ENCODE measurements around the gene GRIK3.

Gene GRIK3

DNA sequence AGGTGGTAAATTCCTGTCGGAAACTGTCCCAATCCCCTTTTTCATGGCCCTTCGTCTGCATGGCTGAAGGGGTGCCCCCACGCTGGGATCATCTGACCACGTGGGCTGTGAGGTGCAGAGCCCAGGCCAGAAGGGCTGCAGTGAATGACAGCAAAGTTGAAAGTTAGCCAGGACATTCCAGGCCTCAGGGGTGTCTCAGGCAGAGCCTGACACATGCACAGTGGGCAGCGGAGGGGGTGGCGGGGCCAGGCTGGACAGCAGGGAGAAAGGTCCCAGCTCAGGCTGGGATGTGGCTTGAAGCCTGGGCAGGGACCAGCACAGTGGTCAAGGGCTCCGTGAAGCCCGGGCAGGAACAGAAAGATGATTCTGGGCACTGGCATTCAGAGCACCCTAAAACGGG lies 49.6 kb downstream of the GRIK3 start:
- DNase-seq (ENCODE audit: low read depth, low spot score) = no peak
- H3K27ac ChIP-seq = no peak overlapping the region

DNA sequence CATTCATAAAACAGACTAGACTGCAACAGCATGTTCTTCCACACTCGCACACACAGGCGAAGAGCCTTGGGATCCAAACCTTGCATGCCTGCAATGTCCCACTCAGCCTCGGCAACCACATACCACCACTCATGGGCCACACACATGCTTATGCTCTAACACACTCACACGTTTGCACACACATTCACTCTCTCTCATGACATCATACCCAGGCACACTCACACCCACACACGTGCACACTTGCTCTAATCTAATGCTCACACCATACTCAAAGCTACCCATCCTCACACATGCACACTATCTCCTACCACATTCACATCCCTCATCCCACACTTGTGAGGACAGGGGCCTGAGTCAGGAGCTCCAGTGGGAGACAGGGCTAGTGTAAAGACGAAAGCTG lies 50.3 kb downstream of the GRIK3 start:
- DNase-seq (ENCODE audit: low read depth, low spot score) = no peak
- no peak overlapping the region for H3K27ac ChIP-seq

DNA sequence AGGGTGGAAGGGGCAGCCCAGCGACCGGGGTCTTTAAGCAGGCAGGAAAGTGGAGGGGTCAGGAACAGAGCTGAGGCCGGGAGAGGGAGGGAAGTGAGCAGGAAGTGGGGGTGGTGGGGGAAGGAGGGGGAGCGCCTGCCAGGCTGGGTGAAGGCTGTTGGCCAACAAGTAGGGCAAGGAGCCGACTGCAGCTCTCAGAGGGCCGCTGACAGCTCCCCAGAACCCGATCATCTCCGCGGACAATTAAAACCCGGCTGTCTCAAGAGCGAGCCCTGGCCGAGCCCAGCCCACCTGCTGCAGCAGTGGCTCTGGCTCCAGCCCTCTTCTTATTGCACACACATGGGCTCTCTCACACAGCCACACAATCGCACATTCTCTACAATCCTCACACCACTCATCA lies 51.6 kb downstream of the GRIK3 start:
- no peak overlapping the region for H3K27ac ChIP-seq
- DNase-seq (ENCODE audit: low read depth, low spot score) = no peak

DNA sequence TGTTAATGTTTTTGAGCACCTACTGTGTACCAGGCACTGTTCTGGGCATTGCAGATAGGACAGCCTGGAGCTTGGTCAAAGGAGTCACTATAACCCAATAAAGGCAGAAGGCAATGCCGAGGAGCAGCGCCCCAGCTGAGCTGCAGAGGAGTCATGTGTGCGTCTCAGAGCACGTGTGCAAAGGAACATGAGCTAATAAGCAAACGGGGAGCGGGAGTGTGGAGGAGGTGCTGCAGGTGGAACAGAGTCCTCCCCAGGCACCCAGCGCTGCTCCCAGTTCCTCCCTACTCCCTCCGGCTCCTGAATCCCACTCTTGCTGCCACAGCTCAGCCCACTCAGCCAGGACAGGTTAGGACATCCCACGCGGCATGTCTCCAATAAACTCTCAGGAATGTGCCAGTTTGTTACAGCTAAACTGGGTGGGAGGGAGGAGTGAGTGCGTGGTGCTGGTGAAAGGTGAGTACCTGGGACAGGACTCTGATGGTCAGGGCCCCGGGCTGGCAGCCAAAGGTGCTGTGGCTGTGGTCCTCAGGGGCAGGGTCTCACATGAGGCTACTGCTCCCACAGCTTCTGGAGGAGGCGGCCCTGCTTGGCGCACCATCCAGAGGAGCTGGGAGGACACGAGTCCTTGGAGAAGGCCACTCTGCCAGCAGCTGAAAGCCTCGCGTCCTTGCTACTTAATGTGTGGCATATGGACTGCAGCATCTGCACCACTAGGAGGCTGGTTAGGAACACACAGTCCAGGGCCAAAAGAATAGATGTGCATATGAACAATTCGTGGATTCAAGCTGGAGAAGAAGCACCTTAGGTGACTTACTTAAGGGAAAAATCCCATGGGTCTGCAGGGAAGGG lies 52.3 kb downstream of the GRIK3 start:
- no peak overlapping the region for H3K27ac ChIP-seq
- DNase-seq (ENCODE audit: low read depth, low spot score) = no peak

DNA sequence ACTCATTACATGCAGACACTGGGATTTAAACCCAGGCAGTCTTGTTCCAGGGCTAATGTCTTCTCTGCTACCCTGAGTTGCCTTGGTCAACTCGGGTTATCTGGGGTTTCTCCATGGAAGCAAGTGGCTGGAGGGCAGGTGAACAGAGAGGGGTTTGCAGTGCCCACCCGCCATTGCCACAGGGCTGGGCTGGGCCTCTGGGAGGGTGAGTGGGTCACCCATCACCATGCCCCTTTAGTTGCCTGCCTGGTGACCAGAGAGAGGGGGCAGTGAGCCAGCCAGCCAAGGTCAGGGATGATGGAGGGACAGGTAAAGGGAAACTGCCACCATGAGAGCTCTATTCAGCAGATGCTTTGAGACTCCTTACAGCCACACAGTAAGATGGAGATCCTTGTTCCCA lies 53.2 kb downstream of the GRIK3 start:
- no peak for DNase-seq (ENCODE audit: low read depth, low spot score)
- no peak overlapping the region for H3K27ac ChIP-seq

DNA sequence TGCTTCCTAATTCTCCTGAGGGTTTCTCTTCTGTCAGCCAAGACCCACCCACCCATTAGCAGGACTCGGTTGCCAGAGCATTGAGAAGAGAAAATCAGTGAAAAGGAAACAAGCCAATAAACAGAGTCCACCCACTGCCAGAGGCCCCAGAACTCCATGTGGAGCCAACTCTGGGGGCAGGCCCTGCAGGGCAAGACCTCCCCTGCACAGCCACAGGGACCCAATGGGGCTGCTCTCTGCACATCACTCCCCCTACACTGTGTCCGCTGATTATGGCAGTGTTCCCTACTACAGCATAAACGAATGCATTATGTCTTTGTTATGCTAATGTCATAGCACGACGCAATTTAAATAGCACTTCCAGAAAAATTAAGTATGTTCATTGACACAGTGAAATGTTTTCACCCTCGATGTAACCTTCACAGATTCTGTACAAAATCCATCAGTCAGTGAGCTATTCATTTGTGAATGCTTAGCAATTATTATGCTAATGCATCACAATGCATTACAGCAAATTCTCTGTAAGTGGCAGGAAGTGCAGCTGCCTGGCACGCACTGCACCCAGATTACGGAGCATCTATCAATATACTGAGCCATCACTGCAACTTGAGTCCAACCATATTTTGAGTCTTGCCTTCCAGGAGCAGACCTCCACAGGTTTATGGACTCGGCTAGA lies 56.4 kb downstream of the GRIK3 start:
- no peak for DNase-seq (ENCODE audit: low read depth, low spot score)
- H3K27ac ChIP-seq = no peak overlapping the region

DNA sequence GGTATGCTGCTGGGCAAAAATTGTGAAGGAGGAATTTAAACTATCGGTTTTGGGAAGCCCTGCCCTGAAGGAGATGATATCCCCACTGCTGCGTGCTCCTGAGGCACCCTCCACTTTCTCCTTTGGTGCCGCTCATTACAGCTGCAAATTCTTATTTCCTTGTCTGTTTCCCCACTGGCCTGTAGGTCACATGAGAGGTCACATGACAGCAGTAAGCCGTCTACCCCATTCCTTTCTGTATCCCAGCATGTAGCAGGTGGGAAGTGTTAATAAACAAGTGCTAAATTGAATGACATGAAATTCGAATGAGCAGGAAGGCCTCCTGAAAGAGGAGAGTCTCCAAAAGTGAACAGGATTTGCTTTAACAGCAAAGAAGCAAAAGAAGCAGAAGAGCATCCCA lies 58.7 kb downstream of the GRIK3 start:
- no peak overlapping the region for H3K27ac ChIP-seq
- DNase-seq (ENCODE audit: low read depth, low spot score) = no peak

DNA sequence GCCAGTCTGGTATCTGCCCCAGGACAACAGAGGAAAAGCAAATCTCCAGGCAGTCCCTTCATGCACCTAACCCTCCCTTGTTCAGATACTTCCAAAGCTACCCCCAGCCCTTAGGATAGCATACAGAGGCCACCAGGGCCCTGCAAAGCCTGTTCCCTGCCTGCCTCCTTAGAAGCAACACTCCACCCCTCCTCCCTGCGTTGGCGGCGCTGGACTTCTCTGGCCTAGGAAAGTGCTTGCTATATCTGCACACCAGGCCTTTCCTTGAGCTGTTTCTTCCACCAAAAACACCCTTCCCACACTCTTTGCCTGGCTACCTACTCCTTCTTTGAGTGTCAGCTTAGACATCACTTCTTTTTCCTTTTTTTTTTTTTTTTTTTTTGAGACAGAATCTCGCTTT lies 61.3 kb downstream of the GRIK3 start:
- DNase-seq (ENCODE audit: low read depth, low spot score) = no peak
- no peak overlapping the region for H3K27ac ChIP-seq

DNA sequence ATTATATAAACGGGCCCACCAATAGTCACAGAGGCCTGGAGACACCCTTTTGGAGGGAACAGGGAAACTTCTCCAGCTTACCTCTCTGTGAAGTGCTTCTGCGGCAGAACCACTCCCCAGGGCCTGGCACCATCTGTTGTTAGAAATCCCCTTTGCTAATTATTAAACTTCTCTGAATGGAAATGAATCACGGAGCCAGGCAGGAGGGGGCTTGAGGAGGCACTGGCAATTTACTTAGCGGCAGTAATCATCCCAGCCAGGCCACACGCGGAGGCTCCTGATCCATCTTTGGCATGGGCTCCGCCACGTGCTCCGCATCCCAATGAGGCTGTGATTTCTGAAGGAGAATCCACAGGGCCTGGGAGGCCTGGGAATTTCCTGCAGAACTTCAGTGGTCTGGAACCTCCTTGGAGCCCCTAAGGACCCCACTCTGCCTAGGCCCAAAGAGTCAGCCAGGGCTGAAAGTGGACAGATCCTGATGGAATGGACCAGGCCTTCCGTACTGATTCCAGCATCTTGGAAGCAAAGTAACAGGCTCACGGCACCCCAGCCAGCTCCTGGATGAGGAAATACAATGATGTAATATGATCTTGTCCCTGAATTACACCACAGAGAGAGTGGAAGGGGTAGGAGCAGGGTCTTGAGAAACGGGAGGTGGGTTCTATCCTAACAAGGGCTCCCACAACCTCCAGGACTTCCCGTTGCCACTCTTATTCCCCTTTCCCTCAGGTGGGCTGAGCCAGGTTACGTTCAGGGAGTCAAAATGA lies 62.3 kb downstream of the GRIK3 start:
- H3K27ac ChIP-seq = no peak overlapping the region
- no peak for DNase-seq (ENCODE audit: low read depth, low spot score)

DNA sequence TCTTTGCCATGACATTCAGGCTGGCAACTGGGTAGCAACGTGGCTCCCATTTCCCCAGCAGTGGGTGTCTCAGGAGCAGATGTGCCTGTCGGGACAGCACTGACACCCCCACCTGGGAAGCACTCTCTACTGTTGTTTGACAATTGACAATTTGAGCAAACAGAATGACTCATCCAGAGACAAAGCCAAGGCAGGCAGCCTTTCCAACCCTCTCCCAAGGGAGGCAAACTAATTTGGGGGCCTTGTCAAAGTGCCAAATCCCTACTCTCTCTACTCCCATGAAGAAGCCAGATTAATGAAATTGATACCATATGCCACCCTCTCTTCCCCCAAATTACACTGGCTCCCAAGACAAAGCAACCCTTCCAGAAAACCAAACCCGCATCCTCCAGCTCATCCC lies 65.6 kb downstream of the GRIK3 start:
- no peak overlapping the region for H3K27ac ChIP-seq
- DNase-seq (ENCODE audit: low read depth, low spot score) = no peak

DNA sequence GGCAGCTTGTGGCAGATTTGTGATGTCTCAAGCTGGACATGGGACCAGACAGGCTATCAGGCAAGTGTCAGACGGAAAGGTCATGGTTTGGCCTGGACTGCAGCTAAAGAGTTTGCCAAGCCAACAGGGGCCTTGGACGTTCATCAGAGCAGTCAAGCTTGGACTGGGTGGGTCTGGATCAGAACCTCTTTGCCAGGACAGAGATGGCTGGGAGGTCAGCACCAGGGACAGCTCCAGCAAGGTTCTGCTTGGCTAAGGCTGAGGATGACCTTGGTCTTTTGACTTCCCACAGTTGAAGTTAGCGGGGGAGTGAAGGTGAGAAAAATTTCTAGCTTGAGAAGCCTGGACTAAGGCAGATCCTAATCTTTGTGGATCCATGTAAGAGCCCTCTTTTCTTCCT lies 68.1 kb downstream of the GRIK3 start:
- H3K27ac ChIP-seq = no peak overlapping the region
- DNase-seq (ENCODE audit: low read depth, low spot score) = no peak

DNA sequence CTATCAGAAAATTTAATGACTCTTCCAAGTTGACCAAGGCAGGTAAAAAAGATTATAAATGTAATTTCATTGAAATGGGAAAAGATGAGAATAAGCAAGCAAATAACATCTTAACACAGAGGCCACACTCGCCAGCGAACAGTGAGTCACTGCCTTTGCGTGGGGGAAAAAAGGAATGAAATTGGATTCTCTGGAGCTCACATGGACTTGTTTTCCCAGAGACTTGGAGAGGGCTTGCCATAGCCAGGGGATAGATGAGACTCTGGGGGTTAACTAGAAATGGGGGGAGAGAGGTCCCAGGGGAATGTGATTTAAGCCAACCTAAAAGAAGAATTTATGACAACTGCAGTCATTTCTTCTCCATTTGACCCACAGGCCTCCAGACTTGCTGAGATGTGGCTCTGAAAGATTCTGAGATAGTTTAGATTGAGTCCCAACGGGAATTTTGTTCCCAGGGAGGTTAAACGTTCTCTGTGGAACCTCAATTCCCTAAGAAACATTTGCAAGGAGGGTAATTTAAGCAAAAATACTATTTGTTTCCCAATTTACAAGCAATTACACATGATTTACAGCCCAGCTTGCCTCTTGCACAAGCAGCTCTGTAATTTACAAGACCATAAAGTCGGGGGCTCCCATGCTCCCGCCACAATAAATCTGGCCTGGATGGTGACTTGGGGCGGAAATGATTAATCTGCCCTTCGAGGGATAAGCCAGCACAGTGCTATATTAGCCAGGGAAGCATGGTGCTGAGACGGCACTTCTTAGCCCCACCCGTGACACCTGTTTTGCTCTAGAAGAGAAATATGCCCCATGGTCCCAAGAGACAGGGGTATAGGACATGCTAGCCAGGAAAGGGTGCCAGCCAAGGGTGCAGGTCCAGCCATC lies 68.8 kb downstream of the GRIK3 start:
- H3K27ac ChIP-seq = no peak overlapping the region
- no peak for DNase-seq (ENCODE audit: low read depth, low spot score)

DNA sequence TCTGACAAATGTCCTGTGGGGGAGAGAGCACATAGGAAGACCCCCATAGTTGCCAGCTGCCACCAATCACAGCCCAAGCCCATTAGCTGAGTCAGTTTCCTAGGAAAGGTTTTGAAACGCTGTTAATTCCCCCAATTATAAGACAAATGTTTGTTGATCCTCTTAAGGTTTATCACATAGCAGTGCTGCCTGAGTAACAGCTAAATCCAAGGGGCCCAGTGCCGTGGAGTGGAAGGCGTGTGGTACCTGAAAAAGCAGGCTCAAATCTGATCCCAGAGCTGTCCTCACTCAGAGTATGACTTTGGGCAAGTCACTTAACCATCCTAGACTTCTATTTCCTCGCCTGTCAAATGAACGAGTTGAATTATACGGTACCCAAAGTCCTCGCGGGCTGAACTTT lies 69.5 kb downstream of the GRIK3 start:
- no peak overlapping the region for H3K27ac ChIP-seq
- DNase-seq (ENCODE audit: low read depth, low spot score) = no peak

DNA sequence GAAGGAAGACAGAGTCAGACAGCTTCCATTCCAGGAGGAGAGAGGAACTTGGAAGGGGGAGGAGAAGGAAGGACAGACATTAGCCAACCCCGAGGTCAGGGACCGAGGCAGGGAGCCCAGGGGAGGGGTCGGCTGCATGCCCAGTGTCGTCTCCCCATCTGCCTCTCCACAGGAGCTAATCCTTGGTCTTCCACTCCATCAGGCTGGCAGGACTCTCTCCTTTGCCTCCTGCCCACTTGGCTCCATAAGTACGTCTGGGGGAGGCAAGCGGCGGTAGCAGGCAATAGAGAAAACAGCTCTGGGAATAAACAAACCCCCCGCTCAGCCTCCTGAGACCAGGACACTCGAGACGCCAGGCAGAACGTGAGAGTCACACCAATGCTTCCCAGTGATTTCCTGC lies 71.3 kb downstream of the GRIK3 start:
- no peak overlapping the region for H3K27ac ChIP-seq
- no peak for DNase-seq (ENCODE audit: low read depth, low spot score)

DNA sequence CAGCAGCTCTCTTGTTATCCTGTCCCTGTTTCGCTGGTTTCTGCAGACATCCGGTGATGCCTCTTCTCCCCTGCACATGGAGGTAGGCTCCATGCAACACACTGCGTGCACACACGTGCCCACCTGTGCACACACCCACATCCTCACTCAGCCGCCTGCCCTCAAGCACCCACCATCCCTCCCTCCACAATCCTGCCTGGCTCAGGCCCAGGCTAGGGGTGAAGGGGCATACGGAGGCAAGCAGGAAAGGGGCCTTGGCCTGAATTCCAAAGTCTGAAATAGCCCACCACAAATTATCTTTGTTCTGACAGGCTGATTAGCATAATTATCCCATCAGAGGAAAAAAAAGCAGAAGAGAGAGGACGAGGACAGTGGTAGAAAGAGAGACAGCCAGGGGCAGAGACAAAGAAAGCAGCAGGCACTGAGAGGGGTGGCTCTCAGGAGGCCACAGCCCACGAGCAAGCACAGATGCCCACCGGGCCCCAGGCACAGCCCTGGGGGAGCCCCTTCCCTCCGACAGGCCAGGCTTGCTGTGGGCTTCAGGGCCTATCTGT lies 73.2 kb downstream of the GRIK3 start:
- no peak for DNase-seq (ENCODE audit: low read depth, low spot score)
- no peak overlapping the region for H3K27ac ChIP-seq

DNA sequence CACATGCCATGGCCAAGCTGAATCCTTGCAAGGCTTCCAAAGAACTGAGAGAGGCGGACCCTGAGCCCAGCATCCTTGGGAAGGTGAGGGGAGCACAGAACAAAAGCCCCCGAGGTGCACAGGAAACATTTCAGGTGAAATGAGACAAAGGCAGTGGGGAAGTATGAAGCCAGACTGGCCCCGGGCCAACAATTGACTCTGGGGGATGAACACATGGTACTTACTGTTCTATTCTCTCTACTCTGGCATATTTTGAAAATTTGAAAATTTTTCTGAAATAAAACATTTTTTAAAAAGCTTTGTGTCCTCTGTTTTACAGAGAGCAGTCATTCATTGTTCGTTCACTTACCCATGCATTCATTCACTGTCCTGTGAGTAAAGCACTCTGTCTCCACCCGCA lies 77.7 kb downstream of the GRIK3 start:
- no peak for DNase-seq (ENCODE audit: low read depth, low spot score)

DNA sequence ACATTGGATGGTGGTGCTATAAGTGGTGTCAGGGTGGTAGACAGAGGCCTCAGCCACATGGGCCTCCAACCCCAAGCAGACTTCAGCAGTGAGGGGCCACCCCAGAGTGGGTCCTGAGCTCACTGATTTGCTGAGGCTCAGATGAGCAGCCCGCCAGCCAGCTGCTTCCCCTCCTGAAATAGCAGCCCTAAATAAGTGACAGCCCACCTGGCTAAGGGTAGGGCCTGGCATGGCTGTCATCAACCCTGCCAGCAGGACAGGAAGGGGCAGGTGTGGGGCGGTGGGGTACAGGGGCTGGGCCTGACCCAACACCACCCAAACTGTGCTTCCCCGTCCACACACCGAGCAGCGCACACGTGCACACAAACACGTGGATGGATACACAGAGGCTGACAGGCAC lies 79.3 kb downstream of the GRIK3 start:
- H3K27ac ChIP-seq = no peak overlapping the region
- no peak for DNase-seq (ENCODE audit: low read depth, low spot score)

More for the DNA sequence above, 77.7 kb downstream of the GRIK3 start:
- no peak overlapping the region for H3K27ac ChIP-seq

DNA sequence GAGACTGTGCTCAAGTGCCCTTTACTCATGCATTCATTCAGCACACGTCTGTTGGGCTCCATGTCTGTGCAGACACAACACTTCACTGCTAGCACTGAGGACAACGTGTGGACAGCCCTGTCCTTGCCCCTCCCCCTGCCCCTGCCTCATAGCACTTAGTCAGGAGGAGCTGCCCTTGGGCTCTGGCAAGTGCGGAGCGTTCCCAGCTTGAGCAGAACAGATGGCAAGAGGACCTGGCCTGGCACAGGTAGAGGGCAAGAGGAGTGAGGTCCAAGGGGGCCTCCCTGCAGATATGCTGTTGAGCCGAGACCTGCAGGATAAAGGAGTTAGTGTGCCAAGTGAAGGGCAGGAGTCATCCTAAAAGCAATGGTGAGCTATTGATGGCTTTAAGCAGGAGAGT lies 81.3 kb downstream of the GRIK3 start:
- no peak for DNase-seq (ENCODE audit: low read depth, low spot score)
- H3K27ac ChIP-seq = no peak overlapping the region

DNA sequence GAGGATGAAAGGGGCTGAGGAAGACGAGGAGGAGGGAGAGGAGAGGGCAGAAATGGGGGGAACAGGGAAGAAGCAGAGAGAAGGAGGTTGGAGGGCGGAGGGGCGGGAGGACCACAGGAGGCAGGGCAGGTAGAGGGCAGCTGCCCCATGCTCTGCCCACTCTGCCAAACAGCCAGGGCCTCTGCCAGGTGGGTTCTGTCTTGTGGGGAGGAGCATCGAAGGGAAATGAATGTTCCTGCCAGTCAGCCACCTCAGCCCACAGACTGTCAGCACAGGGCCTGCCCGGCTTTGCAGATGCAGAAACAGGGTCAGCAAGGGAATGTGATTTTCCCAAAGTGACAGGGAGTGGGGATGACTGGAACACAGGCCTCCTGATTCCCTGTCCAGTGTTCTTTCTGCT lies 82.6 kb downstream of the GRIK3 start:
- H3K27ac ChIP-seq = no peak overlapping the region
- no peak for DNase-seq (ENCODE audit: low read depth, low spot score)

DNA sequence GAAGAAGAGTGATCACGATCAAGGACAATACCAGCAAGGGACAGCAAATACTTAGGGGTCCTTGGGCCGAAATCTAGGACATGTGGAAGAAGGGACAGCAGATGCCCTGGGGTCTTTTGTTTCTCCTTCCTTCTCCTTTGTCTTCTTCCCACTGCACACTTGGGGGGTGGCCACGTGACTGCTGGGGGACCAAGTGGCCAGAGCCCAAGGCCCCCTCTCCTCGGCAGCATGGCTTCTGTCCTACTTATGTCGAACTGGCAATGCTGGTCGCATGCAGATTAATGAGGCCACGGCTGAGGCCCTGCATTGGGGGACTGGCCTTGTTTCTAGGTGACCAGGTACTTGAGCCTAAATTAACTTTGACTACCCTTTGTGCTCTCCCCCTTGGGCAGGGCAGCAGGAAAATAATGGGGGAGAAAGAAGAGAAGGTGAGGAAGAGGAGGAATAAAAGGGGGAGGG lies 83.0 kb downstream of the GRIK3 start:
- no peak for DNase-seq (ENCODE audit: low read depth, low spot score)
- no peak overlapping the region for H3K27ac ChIP-seq

Measured in epithelial cell of prostate (primary cell).